Activated T-helper 9 cell treated with anti-CD3 and anti-CD28 coated beads, Interleukin-2, amount 50 U/mL, for 16 hours (primary cell): ENCODE measurements around the gene POLR2L.

ENCODE experiments used
- DNase-seq: peaks from one replicate; pipeline ENCODE4 v3.0.0-alpha.2; 2020; ENCODE audit warnings: low read depth

POLR2L gene

DNA sequence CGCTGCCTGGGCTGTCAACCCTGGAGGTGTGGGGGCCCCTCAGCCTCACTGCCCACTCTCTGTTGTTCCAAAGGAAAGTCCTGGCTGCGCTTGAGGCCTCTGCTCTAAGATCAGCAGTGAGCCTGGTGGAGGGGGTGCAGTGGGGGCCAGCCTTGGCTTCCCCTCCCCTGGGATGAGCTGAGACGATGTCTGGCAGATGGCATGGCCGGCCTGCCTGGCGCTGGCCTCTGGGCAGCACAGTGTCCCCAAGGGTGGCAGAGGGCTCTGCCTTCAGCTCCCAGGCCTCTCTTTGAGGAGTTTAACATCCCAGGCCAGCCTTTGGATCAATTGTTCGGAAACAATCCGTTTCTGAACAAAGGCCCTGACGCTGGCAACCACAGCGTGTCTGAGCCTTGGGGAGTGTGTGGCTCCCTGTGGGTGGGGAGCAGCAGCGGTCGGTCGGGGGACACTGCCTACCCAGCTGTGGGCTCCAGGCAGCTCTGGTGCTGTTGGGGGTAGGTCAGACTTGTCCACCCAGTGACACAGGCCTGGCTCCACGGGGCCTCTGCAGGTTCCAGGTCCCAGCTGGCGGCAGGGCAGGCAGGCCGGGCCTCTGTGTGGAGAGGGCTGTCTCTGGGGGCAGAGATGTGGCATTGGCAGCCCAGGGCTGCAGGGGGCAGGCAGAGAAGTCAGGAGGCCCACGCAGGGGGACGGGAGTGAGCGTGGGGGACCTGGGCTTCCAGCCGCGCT, 12.4 kb upstream of the POLR2L start:
- no peak for DNase-seq

DNA sequence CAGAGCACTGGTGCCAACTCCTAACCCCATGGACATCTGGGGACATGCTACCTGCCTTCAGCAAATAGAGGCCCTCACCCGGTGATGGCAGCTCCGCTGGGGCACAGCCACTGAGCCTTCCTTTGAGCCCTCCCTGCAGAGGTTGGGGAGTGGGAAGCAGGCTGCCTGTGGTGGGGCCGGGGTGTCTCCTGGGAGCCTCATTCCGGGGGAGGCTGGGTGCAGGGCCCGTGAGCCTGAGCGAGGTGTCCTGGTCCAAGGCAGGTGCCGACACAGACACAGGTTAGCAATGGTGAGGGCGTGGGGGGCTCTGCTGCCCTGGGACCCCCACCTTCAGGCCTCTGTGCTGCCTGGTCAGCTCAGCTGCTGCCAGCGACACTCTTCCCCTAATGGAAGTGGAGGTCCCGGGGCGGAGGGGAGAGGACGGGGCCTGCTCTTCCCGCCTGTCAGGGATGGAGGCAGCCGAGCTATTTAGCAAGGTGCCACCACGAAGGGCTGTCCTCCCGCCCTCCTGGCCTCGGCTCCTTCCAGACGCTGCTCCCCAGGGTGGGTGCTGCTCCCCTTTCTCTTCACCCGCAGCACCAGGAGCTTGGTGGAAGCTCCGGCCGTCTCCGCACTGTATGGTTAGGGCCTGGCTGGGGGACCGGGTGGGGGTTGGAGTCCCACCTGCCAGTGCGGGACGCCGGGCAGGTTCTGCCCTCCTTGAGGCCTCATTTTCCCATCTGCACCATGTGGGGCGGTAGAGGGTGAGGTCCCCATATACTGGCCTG, 11.5 kb upstream of the POLR2L start:
- no peak for DNase-seq

DNA sequence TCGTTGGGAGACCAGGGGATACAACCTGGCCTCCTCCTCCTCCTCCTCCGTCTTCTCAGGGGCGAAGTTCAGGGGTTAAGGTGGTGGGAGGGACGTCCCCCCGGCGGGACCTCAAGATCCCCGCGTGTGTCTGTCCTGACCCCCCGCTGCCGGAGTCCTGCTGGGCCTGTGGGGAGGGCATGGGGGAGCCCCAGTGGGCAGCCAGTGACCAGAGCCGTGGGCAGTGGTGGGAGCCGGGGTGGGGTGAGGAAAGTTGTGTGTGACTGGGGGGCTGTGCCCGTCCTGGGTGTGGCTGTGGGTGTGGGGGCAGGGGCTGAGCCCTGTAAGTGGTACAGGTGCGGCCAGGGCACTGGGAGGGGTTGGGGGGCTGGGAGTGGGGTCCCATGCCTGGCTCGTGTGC, 10.4 kb upstream of the POLR2L start:
- DNase-seq: no peak

DNA sequence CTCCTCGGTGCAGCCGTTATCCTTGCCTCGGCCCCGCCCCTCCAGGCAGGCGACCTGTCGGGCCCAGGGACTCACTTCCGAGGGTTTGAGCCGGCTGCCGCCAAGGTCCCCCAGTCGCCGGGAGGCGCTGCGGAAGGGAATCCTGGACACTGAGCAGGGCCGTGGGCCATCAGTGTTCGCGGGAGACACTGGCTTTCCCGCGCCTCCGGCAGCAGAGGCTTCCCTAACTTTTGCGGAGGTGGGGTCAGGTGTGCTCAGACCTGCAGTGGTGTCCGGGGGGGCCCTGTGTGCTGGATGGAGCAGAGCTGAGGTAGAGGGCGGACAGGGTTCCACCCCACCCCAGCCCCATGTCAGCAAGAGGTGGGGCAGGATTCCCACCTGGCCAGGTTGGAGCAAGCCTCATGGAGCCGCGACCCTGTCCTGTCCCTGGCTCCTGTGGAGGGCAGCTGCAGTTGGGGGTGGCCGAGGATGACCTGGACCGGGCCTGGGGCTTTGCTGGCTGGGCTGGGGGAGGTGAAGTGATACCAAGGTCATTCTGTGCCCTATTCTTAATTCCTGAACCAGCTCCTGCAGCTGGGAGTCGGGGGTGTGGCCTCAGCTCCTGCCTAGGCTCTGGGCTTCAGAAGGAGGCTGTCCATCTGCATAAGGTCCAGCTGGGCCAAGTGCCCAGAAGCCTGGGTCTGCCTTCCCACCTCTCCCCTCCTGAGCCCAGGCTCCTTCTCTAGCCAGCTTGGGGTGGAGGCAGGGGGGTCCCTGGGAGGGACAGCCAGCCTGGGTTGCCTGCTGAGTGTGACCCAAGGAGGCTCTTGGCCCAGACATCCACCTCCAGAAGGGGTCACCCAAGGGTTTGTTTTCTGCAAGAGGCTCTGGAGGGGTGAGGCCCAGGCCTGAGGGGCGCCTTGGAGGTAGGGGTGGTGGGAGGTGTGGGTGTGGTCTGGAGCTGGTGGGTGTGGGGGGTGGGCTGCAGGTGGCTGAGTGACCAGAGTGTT, 8.7 kb upstream of the POLR2L start:
- no peak for DNase-seq

DNA sequence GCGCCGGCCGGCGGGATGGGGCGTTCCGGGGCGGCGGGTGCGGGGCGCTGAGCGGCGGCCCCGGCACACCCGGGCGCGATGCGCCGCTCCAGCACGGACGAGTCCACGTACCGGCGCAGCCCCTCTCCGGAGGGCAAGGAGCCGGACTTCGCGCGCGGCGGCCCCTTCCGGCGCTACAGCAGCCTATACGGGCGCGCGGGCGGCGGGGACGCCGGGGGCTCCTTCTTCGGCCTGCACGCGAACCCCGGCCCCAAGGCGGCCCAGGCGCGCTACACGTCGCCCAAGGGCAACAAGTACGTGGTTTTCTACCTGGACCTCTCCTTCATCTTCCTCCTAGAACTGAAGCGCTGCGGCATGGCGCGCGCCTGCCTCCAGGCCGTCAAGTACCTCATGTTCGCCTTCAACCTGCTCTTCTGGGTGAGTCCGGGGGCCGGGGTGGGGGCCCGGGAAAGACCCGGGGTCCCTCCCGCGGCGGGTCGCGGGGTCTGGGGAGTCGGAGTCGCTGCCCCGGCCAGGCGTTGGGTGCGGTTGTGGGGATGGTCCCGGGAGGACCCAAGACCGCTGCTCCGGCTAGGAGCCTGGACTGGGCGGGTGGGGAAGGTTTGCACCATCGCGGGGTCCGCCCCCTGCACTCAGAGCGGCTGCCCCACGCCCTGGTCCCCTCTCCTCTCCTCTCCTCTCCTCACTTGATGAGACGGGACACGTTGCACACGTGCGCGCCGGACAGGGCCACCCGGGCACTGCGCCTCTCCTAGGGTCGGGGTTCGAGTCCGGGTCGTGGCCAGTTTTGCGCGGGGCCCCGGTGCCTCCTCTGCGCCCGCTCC, 7.8 kb upstream of the POLR2L start:
- DNase-seq: no peak

DNA sequence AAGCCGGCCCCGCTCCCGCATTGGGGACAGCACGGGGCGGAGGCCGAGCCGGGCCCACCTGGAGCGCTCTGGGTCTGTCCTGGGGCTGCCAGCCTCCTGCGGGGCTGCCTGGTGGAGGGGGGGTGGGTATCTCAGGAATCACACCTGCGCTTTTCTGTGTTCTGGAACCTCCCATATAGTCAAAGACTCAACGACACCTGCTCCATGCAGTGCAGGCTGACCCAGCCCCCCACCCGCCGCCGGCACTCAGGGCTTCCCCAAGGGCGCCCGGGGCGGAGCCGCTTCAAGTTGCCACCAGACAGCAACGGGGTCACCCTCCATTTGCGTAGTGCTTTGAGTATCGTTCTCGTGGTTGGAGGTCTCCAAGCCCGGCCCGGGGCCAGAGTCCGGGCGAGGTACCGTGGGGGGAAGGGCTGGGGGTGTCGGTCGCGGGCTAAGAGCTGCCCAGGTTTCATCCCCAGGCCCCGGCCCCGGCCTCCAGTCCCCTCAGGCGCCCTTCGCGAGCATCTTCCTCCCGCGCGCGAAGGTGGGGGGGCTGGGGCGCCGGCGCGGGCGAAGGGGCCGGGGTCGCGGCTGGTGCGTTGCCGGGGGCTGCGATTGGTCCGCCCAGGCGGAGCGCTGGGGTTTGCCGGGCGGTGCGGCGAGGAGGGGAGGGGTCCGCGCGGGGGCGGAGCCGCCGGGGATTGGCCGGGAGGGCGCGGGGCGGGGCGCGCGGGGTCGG, 6.9 kb upstream of the POLR2L start:
- DNase-seq: no peak

DNA sequence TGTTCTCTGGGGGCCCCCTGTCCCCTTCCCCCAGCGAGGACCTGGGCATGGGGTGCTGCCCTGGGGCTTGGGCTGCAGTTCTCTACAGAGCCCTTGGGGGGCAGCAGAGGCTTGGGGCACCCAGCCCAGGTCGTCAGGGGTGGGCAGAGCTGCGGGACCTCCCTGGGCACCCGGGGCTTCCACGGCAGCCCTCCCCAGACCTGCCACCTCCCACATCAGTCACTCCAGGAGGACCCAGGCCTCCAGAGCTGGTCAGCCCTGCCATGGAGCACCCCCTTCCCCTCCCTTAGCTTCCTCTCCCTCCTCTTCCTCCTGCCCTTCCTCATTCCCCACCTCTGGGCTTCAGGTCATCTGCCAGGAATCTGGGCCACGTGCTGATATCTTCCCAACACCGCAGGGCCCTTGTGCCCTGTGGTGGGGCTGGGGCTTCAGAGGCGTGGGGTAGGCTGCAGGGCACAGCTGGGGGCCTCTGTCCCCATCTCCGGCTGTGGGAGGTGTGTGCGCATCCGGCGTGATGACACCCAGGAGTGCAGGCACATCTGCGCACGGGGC, 6.1 kb upstream of the POLR2L start:
- peak; percentile 50 for DNase-seq

DNA sequence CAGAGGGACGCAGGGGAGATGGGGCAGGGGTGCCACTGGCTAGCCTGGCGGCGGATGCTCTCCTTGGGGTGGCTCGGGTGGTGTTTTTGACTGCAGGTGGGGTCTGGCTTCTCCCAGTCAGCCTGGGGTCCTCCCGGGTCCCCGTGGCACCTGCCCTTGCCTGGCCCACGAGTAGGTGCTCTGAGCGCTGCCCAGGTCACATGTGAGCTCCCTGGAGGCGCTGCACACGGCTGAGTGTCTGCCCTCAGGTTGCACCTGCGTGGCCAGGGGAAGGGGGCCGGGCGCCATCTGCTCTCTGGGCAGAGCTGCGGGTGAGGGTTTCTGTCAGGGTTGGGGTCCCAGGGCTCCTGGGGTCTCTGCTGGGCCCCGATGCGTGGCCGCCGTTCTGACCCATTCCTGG, 5.5 kb upstream of the POLR2L start:
- DNase-seq: no peak

DNA sequence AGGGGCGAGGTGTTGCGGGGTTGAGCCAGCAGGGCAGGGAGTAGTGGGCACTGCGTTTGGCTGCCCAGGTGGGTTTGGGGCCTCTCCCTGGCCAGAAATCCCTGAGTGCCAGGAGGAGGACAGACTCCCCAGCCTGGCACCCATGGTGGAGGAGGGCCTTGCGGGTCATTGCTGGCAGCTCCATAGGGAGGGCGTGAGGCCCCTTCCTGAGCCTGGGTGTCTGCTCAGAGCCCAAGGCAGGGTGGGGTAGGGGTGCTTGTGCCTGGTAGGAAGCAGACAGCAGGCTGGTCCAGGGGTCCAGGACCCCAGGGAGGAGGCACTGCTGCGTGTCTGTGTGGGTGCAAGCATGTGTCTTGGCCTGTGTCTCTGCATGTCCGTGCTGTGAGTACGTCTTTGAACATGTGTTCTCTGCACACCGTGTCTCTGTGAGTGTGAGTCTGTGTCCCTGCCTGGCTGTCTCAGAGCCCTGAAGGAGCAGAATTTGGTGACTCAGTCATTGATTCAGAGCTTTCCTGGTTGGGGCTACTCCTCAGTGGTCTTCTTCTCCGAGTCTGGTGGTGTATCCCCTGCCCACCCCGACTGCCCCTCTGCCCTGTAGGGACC, 4.3 kb upstream of the POLR2L start:
- no peak for DNase-seq

DNA sequence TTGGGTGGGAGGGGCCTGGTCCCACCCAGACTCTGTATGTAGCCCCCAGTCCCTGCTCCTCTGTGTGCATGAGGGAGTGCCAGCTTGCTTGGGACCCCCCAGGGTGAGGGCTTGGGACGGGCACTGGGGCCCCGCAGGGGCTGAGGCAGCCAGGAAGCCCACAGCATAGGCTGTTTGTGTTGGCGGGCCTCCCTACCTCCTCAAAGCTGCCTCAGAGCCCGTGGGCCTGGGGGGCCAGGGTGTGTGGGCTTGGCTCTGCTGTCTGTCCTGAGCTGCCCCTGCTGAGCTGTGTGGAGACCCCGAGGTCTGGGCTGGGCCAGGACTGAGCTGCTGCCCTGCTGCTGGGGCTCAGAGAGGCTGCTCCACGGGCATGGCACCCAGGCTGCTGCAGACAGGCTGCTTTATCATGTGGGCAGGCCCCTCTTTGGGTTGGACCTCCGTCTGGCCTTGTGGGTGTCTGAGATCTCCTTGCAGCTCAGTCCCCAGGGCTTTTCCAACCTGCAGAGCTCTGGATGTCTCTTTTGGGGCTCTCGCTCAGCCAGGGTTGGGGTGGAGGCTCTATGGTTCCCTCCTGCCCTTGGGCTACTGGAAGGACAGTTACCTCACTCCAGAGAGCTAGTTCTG, 3.7 kb upstream of the POLR2L start:
- no peak for DNase-seq

DNA sequence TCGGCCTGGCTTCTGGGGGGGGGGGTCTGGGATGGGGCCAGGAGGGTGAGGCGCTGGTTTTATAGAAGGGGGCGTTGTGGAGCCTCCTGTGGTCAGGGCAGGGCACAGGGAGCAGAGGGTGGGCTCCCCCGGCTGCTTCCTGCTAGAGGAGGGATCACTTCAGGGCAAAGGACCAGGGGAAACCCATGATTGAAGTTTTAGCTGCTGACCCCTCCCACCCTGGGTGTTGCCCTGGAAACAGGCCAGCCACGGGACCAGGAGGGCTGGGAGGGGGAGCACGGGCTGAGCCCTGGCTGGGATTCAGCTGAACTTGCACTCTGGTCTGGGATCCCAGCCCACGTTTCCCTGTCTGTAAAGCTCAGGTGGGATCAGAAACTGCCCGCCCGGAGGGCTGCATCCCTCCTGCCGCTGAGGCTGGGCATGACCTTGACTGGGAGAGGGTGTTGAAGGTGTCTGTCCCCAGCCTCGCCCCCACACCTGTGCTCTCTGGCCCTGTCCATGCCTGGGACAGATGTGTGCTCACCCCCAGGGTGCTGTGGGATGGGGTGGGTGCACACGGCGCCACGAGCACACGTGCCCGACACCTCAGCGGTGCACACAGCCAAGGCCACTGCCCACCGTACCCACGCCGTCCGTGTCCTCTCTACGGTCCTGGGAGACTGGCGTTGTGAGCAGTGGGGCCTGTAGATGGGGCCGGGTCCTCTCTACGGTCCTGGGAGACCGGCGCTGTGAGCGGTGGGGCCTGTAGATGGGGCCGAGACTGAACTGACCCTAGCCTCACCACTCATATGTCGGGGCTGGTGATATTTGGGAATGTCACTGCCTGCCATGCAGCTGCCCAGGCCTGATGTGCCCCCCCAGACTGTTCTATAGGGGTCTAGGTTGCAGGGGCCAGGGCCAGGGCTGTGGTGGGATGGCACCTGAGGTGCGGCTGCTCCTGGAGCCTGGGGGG, 2.6 kb upstream of the POLR2L start:
- DNase-seq: no peak

DNA sequence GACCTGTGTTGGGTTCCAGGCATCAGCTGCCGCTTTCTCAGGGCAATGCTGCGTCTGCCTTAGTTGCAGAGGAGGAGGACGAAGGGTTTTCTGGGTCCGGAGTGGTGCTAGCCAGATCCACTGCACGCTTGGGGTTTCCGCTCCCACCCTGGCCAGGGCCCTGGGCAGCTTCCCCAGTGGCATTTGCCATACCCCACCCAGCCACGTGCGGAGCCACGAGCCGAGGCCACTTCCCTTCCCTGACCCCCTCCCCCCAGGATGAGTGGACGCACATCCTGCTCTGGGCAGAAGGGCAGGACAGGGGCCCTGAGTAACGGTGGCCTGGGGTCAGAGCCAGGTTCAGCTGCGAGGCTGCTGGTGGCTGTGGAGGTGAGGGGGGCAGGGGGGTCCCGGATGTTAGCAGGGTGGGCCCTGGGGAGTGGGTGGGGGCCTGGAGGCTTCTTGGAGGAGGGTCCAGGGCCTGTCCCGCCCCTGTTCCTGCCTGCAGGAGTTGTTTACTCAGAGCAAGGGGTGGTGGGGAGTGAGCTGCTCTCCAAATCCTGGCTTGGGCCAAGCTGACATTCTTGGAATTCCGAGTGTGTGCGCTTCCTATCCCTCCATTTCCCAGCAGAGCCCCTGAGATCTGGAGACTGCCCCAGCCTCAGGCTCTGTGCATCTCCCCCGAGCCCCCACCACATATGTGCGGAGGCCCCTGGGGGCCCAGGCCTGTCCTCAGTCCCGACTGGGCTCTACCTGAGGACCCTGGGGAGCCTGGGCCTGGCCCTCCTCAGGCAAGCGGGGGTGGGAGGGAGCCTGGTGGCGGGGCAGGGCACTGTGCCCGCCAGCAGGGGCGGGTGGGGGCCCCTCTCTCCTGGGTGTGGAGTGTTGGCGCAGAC, 1.7 kb upstream of the POLR2L start:
- no peak for DNase-seq

DNA sequence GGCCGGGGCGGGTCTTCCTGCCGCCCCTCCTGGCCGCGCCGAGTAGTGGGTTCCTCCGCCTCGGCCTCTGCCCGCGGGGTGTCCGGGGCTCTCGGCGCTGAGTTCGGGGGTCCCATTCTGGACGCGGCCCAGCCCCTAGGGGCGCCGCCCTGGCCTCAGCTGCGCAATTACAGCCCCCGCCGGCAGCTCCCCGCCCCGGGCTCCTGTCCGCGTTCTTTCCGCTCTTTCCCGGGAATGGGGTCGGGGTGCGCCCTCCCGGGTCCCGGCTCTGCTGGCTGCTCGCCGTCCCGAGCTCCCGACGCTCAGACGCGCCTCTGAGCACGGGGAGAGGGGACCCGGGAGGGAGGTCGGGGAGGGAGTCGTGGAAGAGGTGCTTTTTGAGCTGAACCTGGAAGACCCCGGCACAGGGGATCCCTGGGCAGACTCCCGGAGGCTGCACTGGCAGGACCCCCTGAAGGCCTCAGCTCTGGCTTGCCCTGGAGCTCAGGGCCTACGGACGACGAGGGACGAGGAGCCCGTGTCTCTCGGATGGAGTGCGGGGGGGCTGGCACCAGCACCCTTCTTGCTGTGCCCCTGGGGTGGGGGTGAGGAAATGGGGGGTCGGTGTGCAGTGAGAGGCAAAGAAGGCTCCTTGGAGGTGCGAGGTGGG, 881 bp upstream of the POLR2L start:
- no peak for DNase-seq

DNA sequence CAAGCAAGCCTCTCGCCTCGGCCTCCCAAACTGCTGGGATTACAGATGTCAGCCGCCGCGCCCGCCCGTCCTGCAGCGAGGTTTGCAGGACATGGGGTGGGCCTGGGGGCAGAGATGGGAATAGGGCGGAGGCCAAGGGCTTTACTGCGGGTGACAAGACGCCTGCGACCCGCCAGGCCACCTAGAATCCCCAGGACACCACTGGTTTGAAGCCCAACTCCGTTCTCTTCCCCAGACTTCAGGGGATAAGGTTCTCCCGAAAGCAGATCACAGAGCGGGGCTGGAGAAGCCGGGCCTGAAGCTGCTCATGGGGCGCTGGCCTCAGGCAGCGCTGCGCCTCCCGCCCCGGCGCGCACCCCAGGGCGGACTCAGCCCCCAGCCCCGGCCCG, 354 bp downstream of the POLR2L start:
- DNase-seq: no peak

DNA sequence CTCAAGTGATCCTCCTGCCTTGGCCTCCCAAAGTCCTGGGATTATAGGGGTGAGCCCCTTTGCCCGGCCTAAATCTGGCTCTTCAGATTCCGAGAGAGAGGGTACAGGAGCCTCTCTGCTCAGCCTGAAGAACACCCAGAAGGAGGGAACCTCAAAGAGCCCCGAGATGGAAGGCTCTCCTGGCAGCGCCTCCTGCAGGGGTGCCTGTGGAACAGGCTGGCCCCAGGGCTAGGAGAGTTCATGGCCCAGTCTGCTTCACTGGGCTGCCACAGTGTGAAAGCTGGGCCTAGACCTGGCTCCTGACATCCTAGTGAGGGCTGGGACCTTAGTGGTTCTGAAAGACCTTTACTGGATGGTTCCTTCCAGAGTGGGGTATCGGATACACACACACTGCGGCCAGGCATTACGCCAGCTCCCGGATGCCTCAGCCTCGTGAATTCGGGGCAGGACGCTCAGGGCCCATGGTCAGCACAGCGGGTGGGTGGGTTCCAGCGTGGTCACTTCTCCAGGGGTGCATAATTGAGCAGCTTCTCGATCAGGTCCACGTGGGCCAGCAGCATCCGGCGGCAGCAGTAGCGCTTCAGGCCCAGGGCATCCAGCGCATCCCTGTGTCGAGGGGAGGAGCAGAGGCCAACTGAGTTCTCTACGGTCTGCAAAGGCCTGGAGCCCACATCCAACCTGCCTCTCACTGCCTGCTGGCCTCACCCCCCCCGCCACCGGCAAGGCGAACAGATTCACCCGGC, 2.3 kb downstream of the POLR2L start:
- DNase-seq: no peak

DNA sequence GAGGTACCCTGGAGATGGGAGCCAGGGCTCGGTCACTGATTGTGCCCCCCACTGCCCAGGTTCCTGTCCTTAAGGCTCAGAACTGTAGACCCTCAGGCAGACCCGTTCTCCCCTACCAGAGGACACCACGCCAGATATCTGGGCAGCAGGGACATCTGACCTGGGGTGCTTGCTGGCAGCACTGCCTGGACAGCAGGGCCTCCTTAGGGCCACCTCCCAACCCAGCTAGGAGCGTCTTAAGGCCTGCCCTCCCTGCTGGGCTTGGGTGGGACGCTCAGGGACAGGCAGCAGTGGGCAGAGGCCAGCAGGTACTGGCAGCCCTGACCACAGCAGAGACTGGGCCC, 3.1 kb downstream of the POLR2L start:
- no peak for DNase-seq
